ENCODE data around the gene LPP. TPM values are rescaled to one million over a fixed set of nuclear protein-coding genes. Genes with fewer than 3 reads are reported as not detected.
A peak's percentile ranks its signal among the peaks of the same experiment; 100 is the strongest.

Gene LPP
- total RNA-seq, 1 experiment from 2014 or later, result 20.4 TPM

DNA sequence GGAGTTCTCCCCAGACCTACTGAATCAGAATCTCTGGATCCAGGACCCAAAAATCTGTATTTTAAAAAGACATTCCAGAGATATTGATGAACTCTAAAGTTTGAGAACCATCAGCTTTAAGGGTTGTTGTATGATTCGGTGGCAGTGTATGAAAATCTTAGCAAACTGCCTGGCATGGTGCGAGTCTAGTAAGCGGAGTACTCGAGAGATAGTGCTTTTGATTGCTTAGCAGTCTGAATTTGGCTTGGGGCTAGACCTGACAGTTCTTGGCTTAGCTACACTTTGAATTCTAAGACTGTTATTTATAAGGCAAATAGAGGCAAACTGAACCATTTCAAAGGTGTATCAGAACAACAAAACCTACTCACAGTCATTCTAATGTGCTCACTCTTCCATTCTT, 329.0 kb downstream of the LPP start:
- DNase-seq (no peak), ATAC-seq (no peak)
- no peaks in the 10 kb centered on the region for H3K9me3 ChIP-seq (ENCODE audit: low read length)
- H3K9ac ChIP-seq (ENCODE audit: low read length), result no peak overlapping the region
- no peak overlapping the region for H3K4me3 ChIP-seq (ENCODE audit: low read length)
- peaks cover 4% of the 10 kb centered on the region for H3F3A ChIP-seq (ENCODE audit: low read length, unreplicated experiment)
- H3K9me2 ChIP-seq (replicated peaks; ENCODE audit: low read length), result no peaks in the 10 kb centered on the region
- H3K79me2 ChIP-seq (ENCODE audit: low read length), result no peaks in the 10 kb centered on the region
- no peak for TF ChIP-seq EZH2 (IDR thresholded peaks at IDR 0.05; ENCODE audit: low read length, unreplicated experiment)
- TF ChIP-seq, protein P1, sequence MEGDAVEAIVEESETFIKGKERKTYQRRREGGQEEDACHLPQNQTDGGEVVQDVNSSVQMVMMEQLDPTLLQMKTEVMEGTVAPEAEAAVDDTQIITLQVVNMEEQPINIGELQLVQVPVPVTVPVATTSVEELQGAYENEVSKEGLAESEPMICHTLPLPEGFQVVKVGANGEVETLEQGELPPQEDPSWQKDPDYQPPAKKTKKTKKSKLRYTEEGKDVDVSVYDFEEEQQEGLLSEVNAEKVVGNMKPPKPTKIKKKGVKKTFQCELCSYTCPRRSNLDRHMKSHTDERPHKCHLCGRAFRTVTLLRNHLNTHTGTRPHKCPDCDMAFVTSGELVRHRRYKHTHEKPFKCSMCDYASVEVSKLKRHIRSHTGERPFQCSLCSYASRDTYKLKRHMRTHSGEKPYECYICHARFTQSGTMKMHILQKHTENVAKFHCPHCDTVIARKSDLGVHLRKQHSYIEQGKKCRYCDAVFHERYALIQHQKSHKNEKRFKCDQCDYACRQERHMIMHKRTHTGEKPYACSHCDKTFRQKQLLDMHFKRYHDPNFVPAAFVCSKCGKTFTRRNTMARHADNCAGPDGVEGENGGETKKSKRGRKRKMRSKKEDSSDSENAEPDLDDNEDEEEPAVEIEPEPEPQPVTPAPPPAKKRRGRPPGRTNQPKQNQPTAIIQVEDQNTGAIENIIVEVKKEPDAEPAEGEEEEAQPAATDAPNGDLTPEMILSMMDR (conservative IDR thresholded peaks at IDR 0.05; ENCODE audit: low read depth, low read length), result no peak
- no peak for TF ChIP-seq EZH2phosphoT487 (IDR thresholded peaks at IDR 0.05; ENCODE audit: borderline replicate concordance, low read length)
- no peaks in the 10 kb centered on the region for H3K27me3 ChIP-seq (ENCODE audit: low read length)
- no TSS peak for BruUV-seq (replicated peaks)
- H3K36me3 ChIP-seq (ENCODE audit: low read depth, low read length), result peaks cover 17% of the 10 kb centered on the region
- POLR2A ChIA-PET (ENCODE audit: unreplicated experiment), result no interaction called here
- no peak overlapping the region for H3K4me2 ChIP-seq (ENCODE audit: low read length)
- H3K4me1 ChIP-seq (ENCODE audit: insufficient read depth, low read length), result peaks cover 13% of the 10 kb centered on the region
- H3K27ac ChIP-seq (ENCODE audit: low read length), result no peak overlapping the region
- intact Hi-C loops (cut with micrococcal nuclease), result loop anchor here (5.0 kb wide), 1 partner anchor 109 kb away; no protein-coding TSS in a partner anchor
- CTCF ChIA-PET, result no interaction called here
- H2AFZ ChIP-seq (ENCODE audit: low read length), result no peak overlapping the region
- no peaks in the 10 kb centered on the region for H4K20me1 ChIP-seq (ENCODE audit: low read length)

- Histone ChIP-seq H3K36me3 (ENCODE audit: low read depth, low read length) (peaks cover 17% of the 10 kb centered on the region), H3F3A (ENCODE audit: low read length, unreplicated experiment) (peaks cover 4% of the 10 kb centered on the region), H3K27ac (ENCODE audit: low read length) (peak overlapping the region; percentile 68), H2AFZ (ENCODE audit: low read length) (no peak overlapping the region), H3K4me1 (ENCODE audit: insufficient read depth, low read length) (peaks cover 15% of the 10 kb centered on the region), H4K20me1 (ENCODE audit: low read length) (no peaks in the 10 kb centered on the region), H3K27me3 (ENCODE audit: low read length) (no peaks in the 10 kb centered on the region), H3K9ac (ENCODE audit: low read length) (no peak overlapping the region), H3K4me3 (ENCODE audit: low read length) (no peak overlapping the region), H3K79me2 (ENCODE audit: low read length) (no peaks in the 10 kb centered on the region), H3K4me2 (ENCODE audit: low read length) (peak overlapping the region; percentile 50), H3K9me3 (ENCODE audit: low read length) (no peaks in the 10 kb centered on the region), H3K9me2 (replicated peaks; ENCODE audit: low read length) (no peaks in the 10 kb centered on the region)
- CTCF ChIA-PET, result no interaction called here
- DNase-seq (peak; percentile 87), ATAC-seq (peak; percentile 97)
- intact Hi-C loops (cut with micrococcal nuclease), result loop anchor here (1.0 to 5.0 kb wide), 2 partner anchors 465 to 744 kb away; no protein-coding TSS in a partner anchor
- POLR2A ChIA-PET (ENCODE audit: unreplicated experiment), result no interaction called here
- no TSS peak for BruUV-seq (replicated peaks)
- TF ChIP-seq EZH2phosphoT487 (IDR thresholded peaks at IDR 0.05; ENCODE audit: borderline replicate concordance, low read length) (no peak), EZH2 (IDR thresholded peaks at IDR 0.05; ENCODE audit: low read length, unreplicated experiment) (no peak)
- TF ChIP-seq, protein P1 (conservative IDR thresholded peaks at IDR 0.05; ENCODE audit: low read depth, low read length), result no peak
Observed at GRCh38 chr3:188486126-188486525, 332.2 kb downstream of the LPP start.

DNA sequence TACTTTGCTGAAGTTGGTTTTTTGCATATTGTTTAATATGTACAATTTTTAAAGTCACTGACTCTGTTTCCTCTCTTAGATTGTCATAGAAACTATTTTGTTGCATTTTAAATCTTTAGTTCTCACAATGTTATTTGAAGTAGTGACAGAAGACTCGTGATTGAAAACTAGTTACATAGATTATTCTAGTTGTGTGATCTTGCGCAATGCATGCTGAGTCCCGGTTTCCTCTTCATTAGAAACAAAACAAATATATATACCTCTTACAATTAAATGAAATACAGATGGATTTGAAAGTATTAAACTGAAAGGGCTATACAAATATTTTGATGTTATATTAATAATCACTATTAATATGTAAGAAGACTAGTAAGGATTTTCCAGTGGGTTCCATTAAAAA, 333.0 kb downstream of the LPP start:
- peaks cover 21% of the 10 kb centered on the region for H3K4me1 ChIP-seq (ENCODE audit: insufficient read depth, low read length)
- CTCF ChIA-PET, result interaction anchor here (0.6 kb wide), 1 partner anchor 377 kb away, joined by 5 read pairs; no protein-coding TSS in a partner anchor
- TF ChIP-seq EZH2phosphoT487 (IDR thresholded peaks at IDR 0.05; ENCODE audit: borderline replicate concordance, low read length) (no peak), EZH2 (IDR thresholded peaks at IDR 0.05; ENCODE audit: low read length, unreplicated experiment) (no peak)
- TF ChIP-seq, protein P1 (conservative IDR thresholded peaks at IDR 0.05; ENCODE audit: low read depth, low read length), result no peak
- no peaks in the 10 kb centered on the region for H3K79me2 ChIP-seq (ENCODE audit: low read length)
- peaks cover 17% of the 10 kb centered on the region for H3K36me3 ChIP-seq (ENCODE audit: low read depth, low read length)
- intact Hi-C loops (cut with micrococcal nuclease), result loop anchor here (1.0 to 5.0 kb wide), 2 partner anchors 464 to 745 kb away; no protein-coding TSS in a partner anchor
- no peaks in the 10 kb centered on the region for H3K9me3 ChIP-seq (ENCODE audit: low read length)
- no peaks in the 10 kb centered on the region for H3K9me2 ChIP-seq (replicated peaks; ENCODE audit: low read length)
- DNase-seq, result no peak
- H2AFZ ChIP-seq (ENCODE audit: low read length), result no peak overlapping the region
- no peak overlapping the region for H3K4me3 ChIP-seq (ENCODE audit: low read length)
- POLR2A ChIA-PET (ENCODE audit: unreplicated experiment), result no interaction called here
- H4K20me1 ChIP-seq (ENCODE audit: low read length), result no peaks in the 10 kb centered on the region
- H3K27me3 ChIP-seq (ENCODE audit: low read length), result no peaks in the 10 kb centered on the region
- no TSS peak for BruUV-seq (replicated peaks)
- peaks cover 4% of the 10 kb centered on the region for H3F3A ChIP-seq (ENCODE audit: low read length, unreplicated experiment)
- no peak overlapping the region for H3K9ac ChIP-seq (ENCODE audit: low read length)
- no peak for ATAC-seq
- no peak overlapping the region for H3K4me2 ChIP-seq (ENCODE audit: low read length)
- H3K27ac ChIP-seq (ENCODE audit: low read length), result no peak overlapping the region

All from PC-3 (cell line).